Body of pancreas (tissue), 4 donors: ENCODE measurements around the gene NFU1. TPM values are rescaled to one million over a fixed set of nuclear protein-coding genes. Genes with fewer than 3 reads are reported as not detected.

Experiments
- ATAC-seq: fragments of 150-250 bp; one replicate; pipeline ENCODE4 v1.9.1; 2016
- DNase-seq, 4 donors: peaks; one replicate each; pipeline ENCODE4 v3.0.0-alpha.2; 2019
- H3K27ac ChIP-seq, 4 donors: fragments of 200-600 bp; sonication (generic); 1 replicate in 3 of 4; 2 replicates in 1 of 4; pipeline versions ENCODE4 v1.5.1 to v1.6.1; 2016 to 2019; ENCODE audit warnings: mild to moderate bottlenecking in 1 of 4, mixed read lengths in 1 of 4, moderate library complexity in 1 of 4
- H3K27me3 ChIP-seq, 2 donors: fragments of 200-600 bp; sonication (generic); one replicate each; pipeline ENCODE4 v1.6.0; 2016; ENCODE audit warnings: mild to moderate bottlenecking in 1 of 2
- H3K36me3 ChIP-seq, 2 donors: fragments of 200-600 bp; sonication (generic); replicated peaks in 1 of 2; 2 replicates each; pipeline ENCODE4 v1.5.1; 2016; ENCODE audit warnings: low read depth in 2 of 2; ENCODE audit not compliant: insufficient read depth in 1 of 2
- H3K4me1 ChIP-seq: fragments of 200-600 bp; sonication (generic); one replicate; pipeline ENCODE4 v1.6.0; 2016
- H3K4me3 ChIP-seq, 2 donors: fragments of 200-600 bp; sonication (generic); 1 replicate in 1 of 2; 2 replicates in 1 of 2; pipeline ENCODE4 v1.5.1; 2016 to 2019
- H3K9me3 ChIP-seq, 3 donors: fragments of 200-600 bp; sonication (generic); 1 replicate in 2 of 3; 2 replicates in 1 of 3; pipeline ENCODE4 v1.5.1; 2016
- POLR2A ChIP-seq, 3 donors: fragments of 450-650 bp; IDR thresholded peaks; one replicate each; pipeline ENCODE4 v1.6.1; 2016; ENCODE audit warnings: antibody characterized with exemption in 3 of 3, mild to moderate bottlenecking in 2 of 3
- WGBS, 2 donors: methylation state at CpG; one replicate each; pipeline ENCODE4 v1.1.5; 2017; 5-methylcytosine and 5-hydroxymethylcytosine counted together
- intact Hi-C: fragments of 100-400 bp; cut with DNase I; formaldehyde crosslinking; loops from one replicate; pipeline ENCODE4 v1.15.1; 2023
- total RNA-seq, 2 donors: library from RNA; depleted of rRNA; stranded (reverse); fragments of >200 nt; gene quantifications; one replicate each; pipeline ENCODE4 v1.1.0, GENCODE V29; 2016
- TF ChIP-seq, protein P1 (sequence below), 7 experiments: fragments of 450-650 bp in 4 of 7; fragments of 200-600 bp in 3 of 7; sonication (generic) in 3 of 7; IDR thresholded peaks; one replicate each; pipeline ENCODE4 v1.5.1; 2016 to 2019; ENCODE audit warnings: antibody characterized with exemption in 7 of 7

The NFU1 gene
- total RNA-seq, 2 donors from 2014 or later: 12.9 to 29.1 TPM

DNA sequence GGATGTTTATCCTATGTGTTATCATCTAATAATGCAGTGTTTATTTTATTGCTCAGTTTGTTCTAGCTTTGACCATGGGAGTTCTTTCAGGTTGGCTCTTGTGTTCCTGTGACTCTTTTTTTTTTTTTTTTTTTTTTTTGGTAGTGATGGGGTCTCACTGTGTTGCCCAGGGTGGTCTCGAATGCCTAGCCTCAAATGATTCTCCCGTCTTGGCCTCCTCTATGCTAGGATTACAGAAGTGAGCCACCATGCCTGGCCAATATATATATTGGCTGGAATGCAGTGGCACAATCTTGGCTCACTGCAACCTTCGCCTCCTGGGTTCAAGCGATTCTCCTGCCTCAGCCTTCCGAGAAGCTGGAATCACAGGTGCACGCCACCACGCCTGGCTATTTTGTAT is 18.9 kb upstream of the NFU1 start:
- no peak overlapping the region for H3K4me3 ChIP-seq
- no peaks in the 10 kb centered on the region for H3K4me1 ChIP-seq
- WGBS, 2 donors: 87 to 94% methylated on average over 7 of the region's 7 CpGs
- TF ChIP-seq, protein P1, sequence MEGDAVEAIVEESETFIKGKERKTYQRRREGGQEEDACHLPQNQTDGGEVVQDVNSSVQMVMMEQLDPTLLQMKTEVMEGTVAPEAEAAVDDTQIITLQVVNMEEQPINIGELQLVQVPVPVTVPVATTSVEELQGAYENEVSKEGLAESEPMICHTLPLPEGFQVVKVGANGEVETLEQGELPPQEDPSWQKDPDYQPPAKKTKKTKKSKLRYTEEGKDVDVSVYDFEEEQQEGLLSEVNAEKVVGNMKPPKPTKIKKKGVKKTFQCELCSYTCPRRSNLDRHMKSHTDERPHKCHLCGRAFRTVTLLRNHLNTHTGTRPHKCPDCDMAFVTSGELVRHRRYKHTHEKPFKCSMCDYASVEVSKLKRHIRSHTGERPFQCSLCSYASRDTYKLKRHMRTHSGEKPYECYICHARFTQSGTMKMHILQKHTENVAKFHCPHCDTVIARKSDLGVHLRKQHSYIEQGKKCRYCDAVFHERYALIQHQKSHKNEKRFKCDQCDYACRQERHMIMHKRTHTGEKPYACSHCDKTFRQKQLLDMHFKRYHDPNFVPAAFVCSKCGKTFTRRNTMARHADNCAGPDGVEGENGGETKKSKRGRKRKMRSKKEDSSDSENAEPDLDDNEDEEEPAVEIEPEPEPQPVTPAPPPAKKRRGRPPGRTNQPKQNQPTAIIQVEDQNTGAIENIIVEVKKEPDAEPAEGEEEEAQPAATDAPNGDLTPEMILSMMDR (IDR thresholded peaks at IDR 0.05): no peak
- TF ChIP-seq POLR2A (IDR thresholded peaks at IDR 0.05): no peak
- H3K27ac ChIP-seq: no peak overlapping the region
- no peak for DNase-seq
- no peaks in the 10 kb centered on the region for H3K9me3 ChIP-seq
- intact Hi-C loops: no loop called here
- ATAC-seq: no peak
- no peaks in the 10 kb centered on the region for H3K27me3 ChIP-seq
- H3K36me3 ChIP-seq: no peaks in the 10 kb centered on the region

DNA sequence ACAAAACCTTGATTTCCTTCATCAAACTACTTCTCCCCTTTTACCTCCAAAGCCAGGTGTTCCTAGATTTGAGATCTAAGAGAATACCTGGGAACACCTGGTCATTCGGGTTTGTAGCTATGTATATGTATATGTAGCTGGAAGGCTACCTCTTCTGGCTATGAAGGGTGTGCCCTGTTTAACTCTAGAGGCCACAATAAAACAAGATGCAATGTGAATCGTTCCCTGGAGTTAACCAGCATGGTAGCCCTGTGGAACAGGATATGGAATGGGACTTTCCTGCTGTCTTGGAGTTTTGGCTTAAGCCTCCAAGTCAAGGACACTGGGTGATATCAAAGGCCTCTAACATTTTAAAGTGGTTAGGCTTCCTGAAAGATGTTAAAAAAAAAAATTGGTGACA is 17.7 kb upstream of the NFU1 start:
- Histone ChIP-seq H3K27me3 (no peaks in the 10 kb centered on the region), H3K9me3 (no peaks in the 10 kb centered on the region), H3K4me3 (no peak overlapping the region), H3K36me3 (no peaks in the 10 kb centered on the region), H3K27ac (no peak overlapping the region), H3K4me1 (no peaks in the 10 kb centered on the region)
- ATAC-seq (no peak), DNase-seq (no peak)
- intact Hi-C loops: no loop called here
- WGBS, 2 donors: 87 to 89% methylated on average over 2 of the region's 2 CpGs
- TF ChIP-seq, protein P1 (IDR thresholded peaks at IDR 0.05): no peak
- no peak for TF ChIP-seq POLR2A (IDR thresholded peaks at IDR 0.05)

DNA sequence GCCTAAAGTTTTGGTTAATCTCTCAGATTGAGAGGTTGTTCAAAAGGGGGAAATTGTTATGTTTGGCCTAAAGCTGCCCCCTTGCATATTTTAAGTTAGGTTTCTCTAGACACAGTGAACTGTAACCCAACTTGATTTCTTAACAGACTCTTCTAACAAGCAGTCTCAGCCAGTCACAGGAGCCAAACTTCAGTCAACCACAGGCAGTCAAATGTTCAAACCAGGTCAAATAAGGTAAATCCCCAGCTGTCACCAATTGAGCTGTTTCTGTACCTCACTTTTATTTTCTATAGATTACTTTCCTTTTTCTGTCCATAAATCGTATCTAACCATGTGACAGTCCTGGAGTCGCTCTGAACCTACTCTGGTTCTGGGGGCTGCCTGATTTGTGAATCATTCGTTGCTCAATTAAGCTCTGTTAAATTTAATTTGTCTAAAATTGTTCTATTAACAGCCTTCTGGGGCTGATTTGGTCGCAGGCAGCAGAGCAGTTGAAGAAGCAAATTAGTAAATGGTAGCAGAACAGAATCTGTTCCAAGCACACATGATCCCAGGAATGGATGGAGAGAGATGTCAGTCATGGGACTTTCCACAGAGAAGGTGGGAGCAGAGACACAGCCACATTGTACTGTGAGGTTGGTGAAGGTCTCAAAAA is 16.4 kb upstream of the NFU1 start:
- TF ChIP-seq, protein P1 (IDR thresholded peaks at IDR 0.05): no peak
- TF ChIP-seq POLR2A (IDR thresholded peaks at IDR 0.05): no peak
- WGBS, 2 donors: 67 to 79% methylated on average over 4 of the region's 4 CpGs
- intact Hi-C loops: no loop called here
- Histone ChIP-seq H3K27ac (no peak overlapping the region), H3K4me1 (no peaks in the 10 kb centered on the region), H3K4me3 (no peak overlapping the region), H3K9me3 (no peaks in the 10 kb centered on the region), H3K27me3 (no peaks in the 10 kb centered on the region), H3K36me3 (no peaks in the 10 kb centered on the region)
- DNase-seq (no peak), ATAC-seq (no peak)

DNA sequence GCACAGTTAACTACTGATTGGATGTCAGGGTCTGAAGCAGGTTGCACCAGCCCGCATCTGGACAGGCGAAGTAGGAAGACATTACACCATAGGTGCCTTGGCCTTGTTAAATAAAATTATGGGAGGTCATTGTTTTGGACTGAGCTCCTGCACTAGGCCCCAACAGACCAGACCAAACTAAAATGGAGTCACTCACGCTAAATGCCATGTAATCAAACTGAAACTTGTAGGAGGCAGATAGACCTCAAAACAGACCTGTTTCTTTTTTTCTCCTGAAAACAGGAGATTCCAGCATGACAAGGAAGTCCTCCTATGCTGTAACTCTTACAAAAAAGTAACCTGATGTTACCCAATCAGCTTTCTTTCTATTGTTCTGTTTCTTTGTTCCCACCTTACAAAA is 15.5 kb upstream of the NFU1 start:
- 92 to 96% methylated on average over 3 of the region's 3 CpGs for whole genome bisulfite sequencing, 2 donors
- TF ChIP-seq POLR2A (IDR thresholded peaks at IDR 0.05): no peak
- TF ChIP-seq, protein P1 (IDR thresholded peaks at IDR 0.05): no peak
- no peak for ATAC-seq
- Histone ChIP-seq H3K4me3 (no peak overlapping the region), H3K4me1 (no peaks in the 10 kb centered on the region), H3K27ac (no peak overlapping the region), H3K27me3 (no peaks in the 10 kb centered on the region), H3K9me3 (no peaks in the 10 kb centered on the region), H3K36me3 (no peaks in the 10 kb centered on the region)
- intact Hi-C loops: no loop called here
- no peak for DNase-seq

DNA sequence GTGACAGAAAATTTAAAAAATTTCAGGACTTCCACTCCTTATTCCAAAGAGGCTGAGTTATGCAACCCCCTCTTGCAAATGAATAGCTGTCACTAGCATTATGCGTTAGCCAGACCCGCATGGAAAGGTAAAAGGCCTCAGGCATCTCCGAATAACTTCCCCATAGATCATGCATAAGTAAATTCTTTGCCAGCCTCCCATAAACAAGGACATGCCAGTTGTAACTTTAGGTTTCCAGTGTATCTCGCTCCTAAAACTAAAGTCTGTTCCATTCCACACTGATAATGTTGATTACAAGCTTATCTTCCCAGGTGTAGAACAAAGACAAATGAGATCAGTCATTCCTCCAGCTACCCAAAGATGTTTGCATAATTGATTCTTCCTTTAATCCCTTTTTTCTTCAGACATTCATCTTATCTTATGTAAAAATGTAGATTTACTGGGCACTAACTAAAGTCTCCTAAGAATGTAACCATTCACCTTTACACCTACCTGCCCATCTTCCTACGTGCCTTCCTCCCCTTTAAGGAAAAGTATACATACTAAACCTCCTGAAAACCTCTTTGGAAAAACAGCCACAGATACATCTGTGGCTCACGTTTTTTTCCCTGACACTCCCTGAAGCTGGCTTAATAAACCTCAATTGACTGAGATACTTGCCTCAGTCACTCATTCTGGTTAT is 13.6 kb upstream of the NFU1 start:
- H3K27me3 ChIP-seq: no peaks in the 10 kb centered on the region
- ATAC-seq (no peak), DNase-seq (no peak)
- H3K27ac ChIP-seq: no peak overlapping the region
- intact Hi-C loops: no loop called here
- no peaks in the 10 kb centered on the region for H3K4me1 ChIP-seq
- 74% methylated on average over 6 of the region's 6 CpGs for WGBS, 2 donors
- H3K9me3 ChIP-seq: no peaks in the 10 kb centered on the region
- H3K4me3 ChIP-seq: no peak overlapping the region
- H3K36me3 ChIP-seq: no peaks in the 10 kb centered on the region
- TF ChIP-seq POLR2A (IDR thresholded peaks at IDR 0.05): no peak
- TF ChIP-seq, protein P1 (IDR thresholded peaks at IDR 0.05): no peak
